MM.1S (cell line): ENCODE data around the gene CEACAM16.

ENCODE experiments used
- EZH2 ChIP-seq: fragments of 300-600 bp; sonication (generic); optimal IDR thresholded peaks from 2 replicates; pipeline ENCODE3; 2017; ENCODE audit warnings: low read depth, mild to moderate bottlenecking, antibody characterized with exemption, low read length, mixed read lengths
- TF ChIP-seq, protein P1 (sequence below): fragments of 300-600 bp; sonication (generic); IDR thresholded peaks from 2 replicates; pipeline ENCODE4 v1.5.1; 2016; ENCODE audit warnings: antibody characterized with exemption, low read length, mixed read lengths

DNA sequence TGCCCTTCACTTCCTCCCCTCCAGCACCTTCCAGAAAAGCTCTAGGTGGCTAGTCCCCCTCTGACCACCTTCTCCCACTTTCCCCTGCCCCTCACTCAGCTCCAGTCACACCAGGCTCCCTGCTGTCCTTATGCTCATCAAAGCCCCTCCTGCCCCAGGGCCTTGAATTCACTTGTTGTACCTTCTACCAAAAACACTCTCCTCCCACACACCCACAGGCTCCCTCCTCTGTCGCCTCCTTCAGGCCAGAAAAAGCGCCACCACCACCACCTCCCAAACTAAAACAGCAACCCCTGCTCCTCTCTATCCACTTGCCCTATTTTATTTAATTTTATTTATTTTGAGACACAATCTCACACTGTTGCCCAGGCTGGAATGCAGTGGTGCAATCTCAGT is 4.8 kb upstream of the CEACAM16 start:
- TF ChIP-seq, protein P1, sequence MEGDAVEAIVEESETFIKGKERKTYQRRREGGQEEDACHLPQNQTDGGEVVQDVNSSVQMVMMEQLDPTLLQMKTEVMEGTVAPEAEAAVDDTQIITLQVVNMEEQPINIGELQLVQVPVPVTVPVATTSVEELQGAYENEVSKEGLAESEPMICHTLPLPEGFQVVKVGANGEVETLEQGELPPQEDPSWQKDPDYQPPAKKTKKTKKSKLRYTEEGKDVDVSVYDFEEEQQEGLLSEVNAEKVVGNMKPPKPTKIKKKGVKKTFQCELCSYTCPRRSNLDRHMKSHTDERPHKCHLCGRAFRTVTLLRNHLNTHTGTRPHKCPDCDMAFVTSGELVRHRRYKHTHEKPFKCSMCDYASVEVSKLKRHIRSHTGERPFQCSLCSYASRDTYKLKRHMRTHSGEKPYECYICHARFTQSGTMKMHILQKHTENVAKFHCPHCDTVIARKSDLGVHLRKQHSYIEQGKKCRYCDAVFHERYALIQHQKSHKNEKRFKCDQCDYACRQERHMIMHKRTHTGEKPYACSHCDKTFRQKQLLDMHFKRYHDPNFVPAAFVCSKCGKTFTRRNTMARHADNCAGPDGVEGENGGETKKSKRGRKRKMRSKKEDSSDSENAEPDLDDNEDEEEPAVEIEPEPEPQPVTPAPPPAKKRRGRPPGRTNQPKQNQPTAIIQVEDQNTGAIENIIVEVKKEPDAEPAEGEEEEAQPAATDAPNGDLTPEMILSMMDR: peak; percentile 28
- no peak for TF ChIP-seq EZH2
